Fibroblast of villous mesenchyme (primary cell): ENCODE data around the gene TEC. TPM values are rescaled to one million over a fixed set of nuclear protein-coding genes. Genes with fewer than 3 reads are reported as not detected.

Experiments
- DNase-seq: peaks from one replicate; pipeline ENCODE4 v3.0.0-alpha.2; 2010; ENCODE audit warnings: low read depth
- H3K4me3 ChIP-seq: 2 replicates; pipeline ENCODE4 v1.5.1; 2011; ENCODE audit warnings: low read depth, mild to moderate bottlenecking, low read length
- CTCF ChIP-seq: IDR thresholded peaks from 2 replicates; pipeline ENCODE4 v1.5.1; 2012; ENCODE audit warnings: low read depth, mild to moderate bottlenecking, low read length; ENCODE audit not compliant: insufficient read depth
- total RNA-seq: library from RNA; depleted of rRNA; stranded (reverse); fragments of >200 nt; gene quantifications from 2 replicates; pipeline ENCODE4 v1.2.3, GENCODE V29; 2012

TEC gene
- total RNA-seq, 1 donor, result 0.43 TPM

- DNase-seq, result no peak
- no peak for TF ChIP-seq CTCF
- H3K4me3 ChIP-seq, result no peak overlapping the region
These were observed 140.2 kb downstream of the TEC start for GRCh38 chr4:48129307-48130014.

GRCh38 chr4:48127682-48128404 lies 141.8 kb downstream of the TEC start:
- peak overlapping the region; percentile 18 for H3K4me3 ChIP-seq
- TF ChIP-seq CTCF, result peak; percentile 65
- peak; percentile 87 for DNase-seq

GRCh38 chr4:48127231-48127630 lies 142.4 kb downstream of the TEC start:
- no peak overlapping the region for H3K4me3 ChIP-seq
- no peak for TF ChIP-seq CTCF
- DNase-seq, result no peak

GRCh38 chr4:48126621-48127020 lies 143.0 kb downstream of the TEC start:
- no peak for DNase-seq
- TF ChIP-seq CTCF, result no peak
- no peak overlapping the region for H3K4me3 ChIP-seq

- no peak overlapping the region for H3K4me3 ChIP-seq
- no peak for DNase-seq
- TF ChIP-seq CTCF, result no peak
These were observed 144.8 kb downstream of the TEC start for GRCh38 chr4:48124870-48125269.

- no peak for TF ChIP-seq CTCF
- DNase-seq, result no peak
- H3K4me3 ChIP-seq, result no peak overlapping the region
These were observed 146.9 kb downstream of the TEC start for GRCh38 chr4:48122756-48123155.
